HG03064 (cell line): ENCODE results near the gene GLG1.
A peak's percentile ranks its signal among the peaks of the same experiment; 100 is the strongest.

Experiments
- ATAC-seq: cut with Tn5 transposase; IDR thresholded peaks from one replicate; pipeline ENCODE4 v1.9.1; 2021; ENCODE audit warnings: low read depth; ENCODE audit not compliant: unreplicated experiment

The GLG1 gene

GRCh38 chr16:74611721-74612120 is 4.8 kb upstream of the GLG1 start:
- ATAC-seq, result no peak

DNA sequence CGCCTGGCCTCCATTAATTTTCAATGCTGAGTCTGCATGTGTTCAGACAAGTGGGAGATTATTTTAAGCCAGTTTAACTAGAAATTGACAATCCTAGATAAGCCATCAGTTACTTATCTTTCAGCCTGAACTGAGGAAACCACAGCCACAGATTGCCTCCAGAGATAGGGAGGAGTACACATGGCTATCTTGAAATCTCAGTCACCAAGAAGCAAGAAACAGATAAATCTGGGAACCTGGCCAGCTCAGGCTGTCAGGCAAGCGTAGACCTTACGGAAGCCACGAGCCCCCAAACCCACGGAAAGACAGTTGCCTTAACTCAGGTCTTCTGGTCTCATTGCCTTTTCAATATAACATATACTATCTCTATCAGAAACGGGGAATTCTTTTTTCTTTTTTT is 2.0 kb upstream of the GLG1 start:
- no peak for ATAC-seq

- ATAC-seq, result no peak
These were observed 1.5 kb upstream of the GLG1 start for GRCh38 chr16:74608381-74608780.

GRCh38 chr16:74607962-74608356 is 1.0 kb upstream of the GLG1 start:
- no peak for ATAC-seq

DNA sequence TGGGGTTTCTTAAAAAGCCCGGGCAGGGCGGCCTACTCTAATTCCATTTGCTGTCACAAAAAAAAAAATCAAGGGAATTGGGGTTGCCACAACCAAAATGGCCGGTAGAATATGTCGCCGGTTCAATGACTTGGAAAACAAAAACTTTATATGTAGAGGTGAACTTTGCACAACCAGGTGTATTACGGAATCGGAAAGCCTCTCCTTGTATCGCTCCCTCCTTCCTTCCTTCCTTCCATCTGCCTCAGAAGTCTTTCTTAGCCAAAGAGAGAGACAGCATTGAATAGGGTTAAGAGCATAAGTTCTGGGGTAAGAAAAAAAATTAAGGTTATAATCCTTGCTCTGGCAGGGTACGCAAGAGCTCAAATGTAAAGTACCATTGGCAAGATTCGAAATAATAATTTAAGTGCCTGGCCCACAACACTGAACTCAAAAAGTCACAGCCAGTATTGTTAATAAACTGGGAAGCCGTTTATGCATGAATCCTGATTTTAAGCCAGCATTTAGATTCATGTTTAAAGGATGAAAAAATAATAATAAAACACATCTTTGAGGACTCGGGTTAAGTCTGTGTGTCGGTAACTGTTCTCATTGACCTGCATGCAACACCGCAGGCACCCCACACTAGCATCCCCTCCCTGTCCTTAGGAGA is 522 bp upstream of the GLG1 start:
- ATAC-seq, result peak; percentile 26

- no peak for ATAC-seq
These were observed 981 bp downstream of the GLG1 start for GRCh38 chr16:74605746-74606520.

DNA sequence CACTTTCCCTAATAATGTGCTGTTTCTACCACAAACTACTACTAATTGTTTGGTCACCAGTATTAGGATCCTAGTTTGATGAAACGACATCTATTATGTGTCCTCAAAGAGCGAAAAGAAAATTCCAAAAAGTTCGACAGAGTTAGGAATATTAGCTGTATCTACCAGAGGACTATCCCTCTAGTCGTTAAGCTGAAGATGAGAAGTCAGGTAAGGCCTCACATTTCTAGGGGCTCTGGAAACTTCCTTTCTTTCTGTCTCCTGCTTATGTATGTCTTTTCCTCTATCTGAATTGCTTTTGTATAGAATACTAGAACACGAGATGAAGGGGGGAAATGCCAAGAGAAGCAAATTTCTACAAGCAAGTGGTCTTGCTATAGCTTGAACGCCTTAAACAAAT is 1.6 kb downstream of the GLG1 start:
- ATAC-seq, result no peak

- no peak for ATAC-seq
These were observed 3.1 kb downstream of the GLG1 start for GRCh38 chr16:74603848-74604247.

GRCh38 chr16:74601126-74601871 is 5.6 kb downstream of the GLG1 start:
- ATAC-seq, result peak; percentile 64

DNA sequence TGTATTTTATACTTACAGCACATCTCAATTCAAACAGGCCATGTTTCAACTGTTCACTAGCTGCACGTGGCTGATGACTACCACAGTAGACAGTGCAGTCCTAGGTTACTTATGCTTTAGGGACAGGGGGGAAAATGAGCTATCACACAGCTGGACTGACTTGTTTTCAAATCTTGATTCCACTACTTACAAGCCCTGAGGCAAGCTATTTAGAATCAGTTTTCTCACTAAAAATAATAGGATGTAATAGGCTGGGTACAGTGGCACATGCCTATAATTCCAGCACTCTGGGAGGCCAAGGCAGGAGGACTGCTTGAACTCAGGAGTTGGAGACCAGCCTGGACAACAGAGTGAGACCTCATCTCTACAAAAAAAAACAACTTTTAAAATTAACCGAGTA is 10.3 kb downstream of the GLG1 start:
- no peak for ATAC-seq

DNA sequence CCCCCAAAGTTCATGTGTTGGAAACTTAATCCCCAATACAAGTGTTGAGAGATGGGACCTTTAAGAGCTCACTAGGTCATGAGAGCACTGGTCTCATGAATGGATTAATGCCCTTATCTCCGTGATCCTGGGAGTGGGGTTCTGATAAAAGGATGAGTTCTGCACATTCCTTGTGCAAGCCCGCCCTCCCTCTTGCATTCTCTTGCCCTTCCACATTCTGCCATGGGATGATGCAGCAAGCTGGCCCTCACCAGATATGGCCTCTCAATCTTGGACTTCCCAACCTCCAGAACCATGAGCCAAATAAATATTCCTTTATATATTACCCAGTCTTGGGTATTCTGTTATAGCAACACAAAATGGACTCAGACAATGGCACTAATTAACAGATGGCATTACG is 14.1 kb downstream of the GLG1 start:
- ATAC-seq, result no peak

GRCh38 chr16:74591876-74592650 is 14.9 kb downstream of the GLG1 start:
- ATAC-seq, result no peak

DNA sequence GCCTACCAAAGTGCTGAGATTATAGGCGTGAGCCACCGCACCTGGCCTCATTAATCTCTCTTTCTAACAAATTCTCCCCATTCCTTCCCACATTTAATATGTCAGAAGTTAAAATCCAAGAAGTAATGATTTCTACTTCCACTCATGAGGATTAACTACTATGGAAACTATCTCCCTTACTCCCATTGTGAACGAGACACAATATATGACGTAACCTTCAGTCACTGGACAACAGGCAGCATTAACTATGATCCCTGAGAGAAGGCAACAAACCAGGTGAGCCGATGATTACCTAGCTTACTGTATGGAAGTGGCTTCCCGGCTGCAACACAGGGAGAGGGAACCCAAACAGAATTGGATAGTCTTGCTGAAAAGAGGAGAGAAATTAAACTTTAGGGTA is 20.0 kb downstream of the GLG1 start:
- no peak for ATAC-seq

DNA sequence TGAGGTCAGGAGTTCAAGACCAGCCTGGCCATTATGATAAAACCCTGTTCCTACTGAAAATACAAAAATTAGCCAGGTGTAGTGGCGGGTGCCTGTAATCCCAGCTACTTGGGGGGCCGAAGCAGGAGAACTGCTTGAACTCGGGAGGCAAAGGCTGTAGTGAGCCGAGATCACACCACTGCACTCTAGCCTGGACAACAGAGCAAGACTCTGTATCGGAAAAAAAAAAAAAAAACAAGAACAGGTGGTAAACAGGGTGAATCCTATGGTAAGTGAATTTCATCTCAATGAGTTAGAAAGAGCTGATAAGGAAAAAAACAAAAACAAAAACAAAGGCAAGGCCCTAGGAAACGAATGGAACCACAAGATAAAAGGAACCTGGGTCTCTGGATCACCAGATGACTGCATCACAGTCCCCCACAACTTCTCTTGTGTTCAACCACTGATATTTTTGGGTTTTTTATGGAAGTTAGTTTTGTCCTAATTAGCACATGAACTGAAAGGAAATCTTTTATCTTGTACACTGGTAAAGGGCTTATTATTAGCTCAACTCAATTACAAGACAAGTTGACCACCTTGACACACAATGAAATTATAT is 21.0 kb downstream of the GLG1 start:
- ATAC-seq, result no peak

GRCh38 chr16:74583926-74584666 is 22.8 kb downstream of the GLG1 start:
- ATAC-seq, result no peak

GRCh38 chr16:74582970-74583369 is 23.9 kb downstream of the GLG1 start:
- ATAC-seq, result no peak

DNA sequence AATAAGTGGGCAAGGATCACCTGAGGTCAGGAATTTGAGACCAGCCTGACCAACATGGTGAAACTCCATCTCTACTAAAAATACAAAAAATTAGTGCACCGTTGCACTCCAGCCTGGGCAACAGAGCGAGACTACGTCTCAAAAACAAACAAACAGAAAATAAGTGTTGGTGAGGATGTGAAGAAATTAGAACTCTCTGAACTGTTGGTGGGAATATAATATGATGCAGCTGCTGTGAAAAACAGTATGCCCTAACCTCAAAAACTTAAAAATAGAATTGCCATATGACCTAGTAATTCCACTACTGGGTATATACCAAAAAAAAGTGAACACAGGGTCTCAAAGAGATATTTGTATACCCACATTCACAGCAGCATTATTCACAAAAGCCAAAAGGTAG is 26.1 kb downstream of the GLG1 start:
- ATAC-seq, result peak; percentile 56

DNA sequence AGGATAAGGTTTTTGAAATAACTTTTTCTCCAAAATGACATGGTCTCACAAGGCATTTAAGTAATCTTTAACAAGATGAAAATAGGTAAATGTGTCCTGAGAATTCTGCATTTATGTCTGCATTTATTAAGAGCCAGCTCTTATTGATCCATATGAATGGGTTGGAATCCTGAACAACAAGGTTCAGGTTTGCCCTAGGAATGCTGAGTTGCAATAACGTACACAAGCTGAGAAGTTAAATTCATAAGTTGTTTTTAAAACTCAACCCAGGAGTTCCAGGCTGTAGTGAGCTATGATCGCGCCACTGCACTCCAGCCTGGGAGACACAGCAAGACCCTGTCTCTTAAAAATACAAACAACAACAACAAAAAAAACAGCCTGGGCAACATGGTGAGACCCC is 28.1 kb downstream of the GLG1 start:
- no peak for ATAC-seq

- ATAC-seq, result no peak
These were observed 28.5 kb downstream of the GLG1 start for GRCh38 chr16:74578433-74578832.

DNA sequence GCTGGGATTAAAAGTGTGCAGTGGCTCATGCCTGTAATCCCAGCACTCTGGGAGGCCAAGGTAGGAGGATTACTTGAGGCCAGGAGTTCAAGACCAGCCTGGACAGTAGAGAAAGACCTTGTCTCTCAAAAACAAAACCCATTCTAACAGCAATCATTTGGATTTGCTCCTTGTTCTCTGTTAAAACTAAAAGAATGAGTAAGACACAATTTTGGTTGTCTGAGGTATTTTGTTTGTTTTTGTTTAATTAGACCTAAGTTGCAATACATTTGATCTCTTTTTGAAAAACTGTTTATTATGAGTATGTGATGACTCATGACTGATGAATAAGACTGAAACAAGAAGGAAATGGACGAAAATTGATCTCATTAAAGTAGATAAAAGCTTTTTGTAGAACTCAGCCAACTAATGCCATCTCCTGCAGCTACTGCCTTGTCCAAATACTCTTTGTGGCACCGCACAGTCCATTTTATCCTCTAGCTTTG is 29.0 kb downstream of the GLG1 start:
- ATAC-seq, result no peak
